NCI-H2171 (cell line): ENCODE results near the gene PTX3.

Experiments used
- DNase-seq: peaks from one replicate; lab custom pipeline; 2025; lab: John Stamatoyannopoulos, UW

PTX3 gene

GRCh38 chr3:157475921-157476414 lies 39.3 kb downstream of the PTX3 start:
- no peak for DNase-seq

GRCh38 chr3:157477441-157477840 lies 40.8 kb downstream of the PTX3 start:
- DNase-seq, result no peak

GRCh38 chr3:157479464-157480243 lies 43.0 kb downstream of the PTX3 start:
- no peak for DNase-seq

- no peak for DNase-seq
Measured at GRCh38 chr3:157487339-157487738, 50.7 kb downstream of the PTX3 start.

- DNase-seq, result no peak
Measured at GRCh38 chr3:157488144-157488543, 51.5 kb downstream of the PTX3 start.

GRCh38 chr3:157491136-157491535 lies 54.5 kb downstream of the PTX3 start:
- no peak for DNase-seq
